ENCODE measurements around the gene ADGRV1. TPM values are rescaled to one million over a fixed set of nuclear protein-coding genes. Genes with fewer than 3 reads are reported as not detected.
"Not testable (repeated sequence)": the region's sequence is repeated elsewhere in the genome, so short reads cannot be mapped to it uniquely, and the experiment has no call there.

Gene ADGRV1
- total RNA-seq, 1 experiment from 2014 or later: 1.8 TPM

DNA sequence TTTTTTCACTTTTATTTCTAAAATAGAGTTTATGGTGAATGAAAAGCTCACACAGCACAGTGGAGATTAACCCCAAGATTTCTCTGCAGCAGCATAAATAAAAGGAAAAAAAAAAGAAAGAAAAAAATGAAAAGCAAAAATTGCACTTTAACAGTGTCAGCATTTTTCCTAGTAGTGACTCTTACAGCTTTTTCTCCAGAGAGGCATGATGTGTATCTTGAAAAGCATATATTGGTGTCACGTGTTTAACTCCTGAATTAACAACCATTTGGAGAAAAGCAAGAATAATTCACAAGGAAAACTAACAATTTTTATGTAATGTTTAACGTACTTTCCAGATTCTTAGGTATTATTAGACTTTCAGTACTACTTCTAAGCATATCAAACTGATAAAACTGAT, 67.9 kb downstream of the ADGRV1 start:
- in situ Hi-C loops (cut with HindIII; ENCODE audit: low pct_unique_long_range_greater_than_20kb, low sequenced_read_pairs): no loop called here
- DNase-seq (ENCODE audit: low read depth): no peak

DNA sequence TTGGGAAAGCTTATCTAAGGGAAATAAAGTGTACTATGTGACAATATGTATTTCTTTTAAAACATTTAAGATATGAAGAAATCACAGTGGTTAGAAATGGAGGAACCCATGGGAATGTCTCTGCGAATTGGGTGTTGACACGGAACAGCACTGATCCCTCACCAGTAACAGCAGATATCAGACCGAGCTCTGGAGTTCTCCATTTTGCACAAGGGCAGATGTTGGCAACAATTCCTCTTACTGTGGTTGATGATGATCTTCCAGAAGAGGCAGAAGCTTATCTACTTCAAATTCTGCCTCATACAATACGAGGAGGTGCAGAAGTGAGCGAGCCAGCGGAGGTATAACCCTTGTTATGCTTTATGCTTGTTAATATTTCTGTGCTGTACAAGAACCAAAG, 69.9 kb downstream of the ADGRV1 start:
- in situ Hi-C loops (cut with HindIII; ENCODE audit: low pct_unique_long_range_greater_than_20kb, low sequenced_read_pairs): no loop called here
- no peak for DNase-seq (ENCODE audit: low read depth)

DNA sequence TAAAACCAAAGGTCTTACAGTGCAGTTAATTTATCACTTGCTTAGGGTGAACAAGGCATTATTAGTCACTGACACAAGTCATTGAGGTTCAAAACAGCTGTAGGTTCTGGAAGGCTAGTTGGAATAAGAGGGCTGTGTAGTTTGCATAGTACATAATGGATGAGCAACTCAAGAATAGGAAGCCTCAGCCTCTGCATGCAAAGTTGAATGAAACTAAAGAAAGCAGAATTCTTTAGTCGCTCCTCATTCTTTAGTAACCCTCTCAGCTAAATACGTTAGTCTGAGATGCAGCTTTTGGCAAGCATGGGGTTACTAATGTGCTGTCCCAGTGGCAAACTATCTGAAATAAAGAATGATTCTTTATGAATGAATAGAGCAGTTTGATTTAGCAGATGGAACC, 74.2 kb downstream of the ADGRV1 start:
- no peak for DNase-seq (ENCODE audit: low read depth)
- in situ Hi-C loops (cut with HindIII; ENCODE audit: low pct_unique_long_range_greater_than_20kb, low sequenced_read_pairs): no loop called here

DNA sequence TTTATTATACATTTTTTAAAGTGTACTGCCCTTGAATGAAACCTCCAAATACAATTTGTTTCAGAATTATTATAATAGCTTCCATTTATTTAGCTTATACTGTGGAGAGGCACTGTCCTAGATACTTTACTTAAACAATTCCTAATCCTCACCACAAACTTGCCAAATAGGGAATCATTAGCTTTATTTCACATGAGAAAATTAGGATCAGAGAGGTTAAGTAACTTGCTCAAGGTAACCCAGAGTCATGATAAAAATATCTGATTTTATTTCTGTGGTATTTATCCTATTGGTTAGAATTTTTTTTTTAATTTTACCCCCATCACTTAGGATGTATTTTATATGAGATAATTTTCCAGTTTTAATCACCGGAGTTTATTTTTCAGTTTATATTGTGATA, 78.4 kb downstream of the ADGRV1 start:
- no peak for DNase-seq (ENCODE audit: low read depth)
- in situ Hi-C loops (cut with HindIII; ENCODE audit: low pct_unique_long_range_greater_than_20kb, low sequenced_read_pairs): no loop called here

DNA sequence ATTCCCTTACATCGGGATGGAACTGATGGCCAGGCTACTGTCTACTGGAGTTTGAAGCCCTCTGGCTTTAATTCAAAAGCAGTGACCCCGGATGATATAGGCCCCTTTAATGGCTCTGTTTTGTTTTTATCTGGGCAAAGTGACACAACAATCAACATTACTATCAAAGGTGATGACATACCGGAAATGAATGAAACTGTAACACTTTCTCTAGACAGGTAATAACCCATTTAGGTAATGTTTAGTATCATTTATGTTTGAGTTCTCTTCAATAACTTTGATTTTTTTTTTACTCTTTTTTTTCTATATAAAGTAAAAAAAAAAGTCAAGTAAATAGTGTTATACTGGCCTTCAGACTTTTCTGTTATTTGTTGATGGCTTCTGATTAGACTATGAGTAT, 79.1 kb downstream of the ADGRV1 start:
- DNase-seq (ENCODE audit: low read depth): no peak
- in situ Hi-C loops (cut with HindIII; ENCODE audit: low pct_unique_long_range_greater_than_20kb, low sequenced_read_pairs): no loop called here

DNA sequence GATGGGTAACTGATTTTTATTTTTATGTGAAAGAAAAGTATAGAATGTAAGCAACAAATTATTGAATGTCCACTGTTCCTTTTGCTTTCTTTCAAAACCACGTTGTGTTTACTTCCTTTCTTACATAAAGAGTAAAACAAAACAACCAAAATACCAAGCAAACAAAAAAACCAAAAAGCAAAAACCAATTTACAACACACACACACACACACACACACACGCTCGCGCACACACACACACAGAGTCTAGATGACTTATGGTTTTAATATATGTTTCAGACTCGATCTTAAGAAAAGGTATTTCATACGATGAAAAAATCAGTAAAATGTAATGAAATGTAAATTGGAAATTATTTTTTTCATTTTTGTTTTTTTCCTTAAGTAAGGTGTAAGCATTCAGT, 80.3 kb downstream of the ADGRV1 start:
- no peak for DNase-seq (ENCODE audit: low read depth)
- in situ Hi-C loops (cut with HindIII; ENCODE audit: low pct_unique_long_range_greater_than_20kb, low sequenced_read_pairs): no loop called here

DNA sequence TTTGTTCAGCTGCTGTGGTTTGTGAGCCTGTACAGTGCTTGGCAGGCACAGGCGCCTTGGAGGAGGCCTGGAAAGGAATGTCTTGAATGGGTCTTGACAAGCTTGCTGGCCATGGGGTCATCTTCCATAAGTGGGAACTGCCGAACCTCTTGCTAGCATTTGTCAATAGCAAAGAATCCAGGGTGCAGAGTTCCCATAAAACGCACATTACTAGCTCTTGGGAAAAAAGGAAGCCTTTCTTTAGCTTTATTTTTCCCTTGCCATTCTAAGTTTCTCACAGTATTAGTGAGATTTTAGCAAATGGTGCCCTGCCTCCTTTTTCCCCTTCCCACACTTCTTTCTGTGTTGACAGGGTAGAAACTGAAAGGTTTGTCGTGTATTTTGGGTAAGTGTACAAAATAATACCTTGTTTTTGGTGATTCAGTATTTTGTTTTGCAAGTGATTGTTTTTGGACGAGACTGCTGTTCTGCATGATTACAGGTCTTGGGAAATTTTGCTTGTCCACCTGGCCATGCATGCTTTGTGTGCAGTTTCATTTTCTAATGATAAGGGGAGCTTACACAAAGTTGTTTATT, 82.0 kb downstream of the ADGRV1 start:
- DNase-seq (ENCODE audit: low read depth): no peak
- in situ Hi-C loops (cut with HindIII; ENCODE audit: low pct_unique_long_range_greater_than_20kb, low sequenced_read_pairs): no loop called here

DNA sequence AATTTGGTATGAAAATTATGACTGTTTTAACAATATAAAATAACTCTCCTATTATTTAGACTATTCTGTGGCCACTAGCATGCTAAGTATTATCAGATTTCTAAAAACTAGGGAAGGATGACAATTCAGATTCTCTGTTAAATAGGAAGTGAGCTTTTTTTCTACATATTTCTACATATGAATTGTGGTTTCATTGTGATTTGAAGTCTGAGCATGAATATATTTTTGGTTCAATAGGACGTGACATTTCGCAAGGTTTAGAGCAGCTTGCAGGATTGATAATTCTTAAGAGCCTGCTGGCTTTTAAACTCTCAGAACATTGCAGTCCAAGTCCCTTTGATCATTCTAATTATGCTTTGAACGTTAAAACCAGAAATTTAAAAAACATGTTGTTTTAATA, 82.9 kb downstream of the ADGRV1 start:
- in situ Hi-C loops (cut with HindIII; ENCODE audit: low pct_unique_long_range_greater_than_20kb, low sequenced_read_pairs): no loop called here
- no peak for DNase-seq (ENCODE audit: low read depth)

DNA sequence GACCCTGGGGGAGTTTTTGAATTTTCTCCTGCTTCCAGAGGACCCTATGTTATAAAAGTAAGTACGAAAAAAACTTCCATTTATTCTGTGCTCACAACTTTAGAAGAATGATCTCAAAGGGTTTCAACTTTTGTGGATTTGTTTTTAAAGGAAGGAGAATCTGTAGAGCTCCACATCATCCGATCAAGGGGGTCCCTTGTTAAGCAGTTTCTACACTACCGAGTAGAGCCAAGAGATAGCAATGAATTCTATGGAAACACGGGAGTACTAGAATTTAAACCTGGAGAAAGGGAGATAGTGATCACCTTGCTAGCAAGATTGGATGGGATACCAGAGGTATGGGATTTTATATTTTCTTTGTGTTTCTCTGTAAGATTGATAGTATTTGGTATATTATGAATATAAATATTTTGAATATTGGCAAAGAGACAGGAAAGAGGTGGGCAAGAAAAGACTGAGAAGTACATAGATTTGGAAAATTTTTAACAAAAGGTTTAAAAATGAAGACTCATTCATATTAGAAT, 84.2 kb downstream of the ADGRV1 start:
- no peak for DNase-seq (ENCODE audit: low read depth)
- in situ Hi-C loops (cut with HindIII; ENCODE audit: low pct_unique_long_range_greater_than_20kb, low sequenced_read_pairs): no loop called here

DNA sequence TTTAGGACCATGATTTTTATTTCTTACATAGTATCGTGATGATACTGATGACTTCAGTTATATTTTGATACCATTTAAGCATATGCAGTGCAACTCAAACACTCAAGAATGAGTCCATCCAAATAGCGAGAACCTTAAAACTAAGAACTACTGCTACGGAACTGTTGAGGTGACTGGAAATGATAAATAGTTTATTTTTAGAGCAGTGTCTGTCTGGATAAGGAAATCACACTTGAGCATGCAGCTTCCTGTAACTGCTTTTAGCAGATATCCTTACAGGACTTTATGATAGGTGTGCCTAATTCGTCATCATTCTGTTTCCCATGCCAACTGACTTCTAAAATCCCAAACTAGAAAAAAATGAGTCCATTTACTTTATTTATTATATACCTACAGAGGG, 85.5 kb downstream of the ADGRV1 start:
- DNase-seq (ENCODE audit: low read depth): no peak
- in situ Hi-C loops (cut with HindIII; ENCODE audit: low pct_unique_long_range_greater_than_20kb, low sequenced_read_pairs): no loop called here

DNA sequence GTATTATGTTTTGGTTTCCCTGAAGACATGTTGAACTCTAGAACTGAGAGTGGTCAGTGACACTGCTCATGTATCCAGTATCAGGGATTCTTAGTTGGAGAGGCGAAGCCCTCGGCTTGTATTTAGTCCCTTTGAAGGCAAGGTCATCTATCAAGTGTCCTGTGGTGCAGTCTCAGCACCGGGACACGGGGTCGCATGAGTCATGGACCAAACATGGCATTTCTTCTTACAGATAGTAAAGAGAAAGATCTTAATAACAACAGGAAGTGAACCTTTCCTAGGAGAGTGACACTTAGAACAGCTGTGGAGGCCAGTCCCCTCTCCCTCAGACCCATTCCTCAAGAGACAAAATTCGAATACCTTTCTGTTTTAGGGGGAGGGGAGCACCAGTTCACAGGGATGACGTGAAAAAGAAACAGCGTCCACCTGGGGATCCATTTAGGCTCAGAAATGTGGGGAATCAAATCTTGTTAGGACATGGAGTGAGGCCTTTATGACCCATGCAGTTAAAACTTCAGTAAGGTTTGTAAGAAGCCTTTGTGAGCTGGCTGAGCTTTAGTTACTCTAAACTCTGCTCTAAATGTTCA, 86.5 kb downstream of the ADGRV1 start:
- peak; percentile 4 for DNase-seq (ENCODE audit: low read depth)
- in situ Hi-C loops (cut with HindIII; ENCODE audit: low pct_unique_long_range_greater_than_20kb, low sequenced_read_pairs): no loop called here

DNA sequence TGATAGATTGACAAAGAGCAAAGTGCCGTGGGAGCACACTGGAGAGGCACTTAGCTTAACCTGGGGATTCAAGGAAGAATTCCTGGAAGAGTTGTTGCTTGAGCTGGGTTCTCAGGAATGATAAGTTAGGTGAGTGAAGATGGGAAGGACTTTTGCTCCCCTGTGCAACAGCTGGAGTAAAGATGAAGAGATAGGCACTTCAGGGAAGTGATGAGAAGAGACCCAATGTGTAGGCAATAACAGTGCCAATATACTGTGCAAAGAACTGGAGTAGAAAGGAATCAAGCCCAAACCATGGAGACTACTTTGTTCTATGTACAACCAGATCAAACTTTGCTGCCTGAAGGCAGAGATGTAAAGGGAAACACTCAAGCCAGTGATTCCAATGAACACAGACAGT, 92.2 kb downstream of the ADGRV1 start:
- DNase-seq (ENCODE audit: low read depth): no peak
- in situ Hi-C loops (cut with HindIII; ENCODE audit: low pct_unique_long_range_greater_than_20kb, low sequenced_read_pairs): no loop called here

DNA sequence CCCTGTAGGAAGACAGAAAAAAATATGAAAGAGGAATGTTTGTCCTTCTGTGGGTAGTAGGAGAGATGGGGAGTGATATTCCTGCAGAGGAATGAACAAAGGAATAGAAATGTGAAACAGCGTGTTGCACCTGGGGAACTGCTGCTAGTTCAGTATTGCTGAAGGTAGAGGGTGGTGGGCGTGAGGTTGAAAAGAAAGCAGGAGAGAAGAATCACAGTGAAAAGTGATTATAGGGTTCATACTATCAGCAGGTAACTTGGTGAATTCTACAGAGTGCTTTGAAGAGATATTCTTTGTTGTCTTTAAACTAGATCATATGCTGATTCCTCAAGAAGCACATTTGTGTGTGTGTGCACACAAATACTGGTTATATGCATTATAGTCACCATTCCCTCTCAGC, 95.6 kb downstream of the ADGRV1 start:
- in situ Hi-C loops (cut with HindIII; ENCODE audit: low pct_unique_long_range_greater_than_20kb, low sequenced_read_pairs): no loop called here
- no peak for DNase-seq (ENCODE audit: low read depth)

DNA sequence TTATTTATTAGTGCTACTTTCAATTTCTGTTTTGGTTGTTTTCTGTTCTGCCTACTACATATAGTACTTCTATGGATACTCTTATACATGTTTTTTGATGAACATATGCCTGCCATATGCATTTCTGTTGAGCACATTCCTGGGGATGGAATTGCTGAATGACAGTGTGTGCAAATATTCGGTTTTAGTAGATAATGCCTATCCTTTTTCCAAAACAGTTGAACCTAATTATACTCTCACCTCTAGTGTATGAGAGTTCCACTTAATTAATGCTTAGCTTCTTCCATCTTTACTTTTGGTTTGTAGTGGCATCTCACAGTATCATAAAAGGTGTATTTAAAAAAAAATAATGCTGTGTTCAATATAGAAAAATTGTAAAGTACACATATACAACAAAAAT, 96.8 kb downstream of the ADGRV1 start:
- DNase-seq (ENCODE audit: low read depth): no peak
- in situ Hi-C loops (cut with HindIII; ENCODE audit: low pct_unique_long_range_greater_than_20kb, low sequenced_read_pairs): no loop called here

DNA sequence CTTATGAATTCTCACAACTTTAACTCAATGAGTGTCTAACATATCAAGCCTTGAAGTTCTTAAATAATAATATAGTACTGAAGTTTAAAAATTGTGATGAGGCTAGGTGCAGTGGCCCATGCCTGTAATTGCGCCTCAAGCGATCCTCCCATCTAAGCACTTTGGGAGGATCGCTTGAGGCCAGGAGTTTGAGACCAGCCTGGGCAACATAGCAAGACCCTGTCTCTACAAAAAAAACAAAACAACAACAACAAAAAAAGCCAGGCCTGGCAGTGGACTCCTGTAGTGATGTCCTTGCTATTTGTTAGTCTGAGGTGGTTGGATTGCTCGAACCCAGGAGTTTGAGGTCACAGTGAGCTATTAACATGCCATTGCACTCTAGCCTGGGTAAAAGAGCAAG, 98.4 kb downstream of the ADGRV1 start:
- no peak for DNase-seq (ENCODE audit: low read depth)
- in situ Hi-C loops (cut with HindIII; ENCODE audit: low pct_unique_long_range_greater_than_20kb, low sequenced_read_pairs): no loop called here

DNA sequence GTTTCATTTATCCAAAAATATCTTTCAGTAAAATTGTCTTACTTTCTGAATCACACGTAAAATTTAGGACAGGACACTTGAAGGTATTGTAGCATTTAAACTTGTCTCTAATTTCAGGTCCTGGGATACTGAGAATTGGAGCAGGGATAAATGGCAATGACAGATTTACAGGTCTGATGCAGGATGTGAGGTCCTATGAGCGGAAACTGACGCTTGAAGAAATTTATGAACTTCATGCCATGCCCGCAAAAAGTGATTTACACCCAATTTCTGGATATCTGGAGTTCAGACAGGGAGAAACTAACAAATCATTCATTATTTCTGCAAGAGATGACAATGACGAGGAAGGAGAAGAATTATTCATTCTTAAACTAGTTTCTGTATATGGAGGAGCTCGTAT, 99.2 kb downstream of the ADGRV1 start:
- DNase-seq (ENCODE audit: low read depth): no peak
- in situ Hi-C loops (cut with HindIII; ENCODE audit: low pct_unique_long_range_greater_than_20kb, low sequenced_read_pairs): no loop called here

DNA sequence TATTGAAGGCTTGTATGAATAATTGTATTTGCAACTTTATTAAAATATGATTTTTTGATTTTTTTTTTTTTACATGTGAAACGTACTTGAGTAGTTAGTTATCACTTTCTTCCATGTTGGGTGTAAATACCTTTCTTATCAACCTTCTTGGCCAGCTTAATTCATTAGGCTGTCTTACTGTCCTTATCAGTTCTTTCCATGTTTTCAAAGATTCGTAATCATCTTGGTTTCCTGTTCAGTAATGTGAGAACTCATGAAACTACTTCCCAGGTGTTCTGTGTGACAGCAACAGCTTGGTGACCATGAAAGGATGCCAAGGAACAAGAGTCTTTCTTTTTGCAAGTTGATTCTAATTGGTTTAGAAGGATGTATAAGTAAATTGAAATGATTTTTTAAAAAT, 100.0 kb downstream of the ADGRV1 start:
- DNase-seq (ENCODE audit: low read depth): no peak
- in situ Hi-C loops (cut with HindIII; ENCODE audit: low pct_unique_long_range_greater_than_20kb, low sequenced_read_pairs): no loop called here

DNA sequence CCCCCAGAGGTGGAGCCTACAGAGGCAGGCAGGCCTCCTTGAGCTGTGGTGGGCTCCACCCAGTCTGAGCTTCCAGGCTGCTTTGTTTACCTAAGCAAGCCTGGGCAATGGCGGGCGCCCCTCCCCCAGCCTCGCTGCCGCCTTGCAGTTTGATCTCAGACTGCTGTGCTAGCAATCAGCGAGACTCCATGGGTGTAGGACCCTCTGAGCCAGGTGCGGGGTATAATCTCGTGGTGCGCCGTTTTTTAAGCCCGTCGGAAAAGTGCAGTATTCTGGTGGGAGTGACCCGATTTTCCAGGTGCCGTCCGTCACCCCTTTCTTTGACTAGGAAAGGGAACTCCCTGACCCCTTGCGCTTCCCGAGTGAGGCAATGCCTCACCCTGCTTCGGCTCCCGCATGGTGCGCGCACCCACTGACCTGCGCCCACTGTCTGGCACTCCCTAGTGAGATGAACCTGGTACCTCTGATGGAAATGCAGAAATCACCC, 109.5 kb downstream of the ADGRV1 start:
- DNase-seq (ENCODE audit: low read depth); in situ Hi-C loops (cut with HindIII; ENCODE audit: low pct_unique_long_range_greater_than_20kb, low sequenced_read_pairs): not testable (repeated sequence)

DNA sequence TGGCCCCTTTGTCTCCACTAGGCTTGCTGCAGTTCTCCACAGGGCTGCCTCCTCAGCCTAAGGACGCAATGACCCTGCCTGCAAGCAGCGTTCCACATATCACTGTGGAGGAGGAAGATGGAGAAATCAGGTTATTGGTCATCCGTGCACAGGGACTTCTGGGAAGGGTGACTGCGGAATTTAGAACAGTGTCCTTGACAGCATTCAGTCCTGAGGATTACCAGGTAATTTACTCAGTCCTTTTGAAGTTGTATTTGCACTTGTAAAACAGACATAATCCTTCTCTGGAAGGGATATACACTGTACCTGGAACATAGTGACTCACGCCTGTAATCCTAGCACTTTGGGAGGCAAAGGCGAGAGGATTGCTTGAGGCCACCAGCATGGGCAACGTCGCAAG, 116.6 kb downstream of the ADGRV1 start:
- in situ Hi-C loops (cut with HindIII; ENCODE audit: low pct_unique_long_range_greater_than_20kb, low sequenced_read_pairs): no loop called here
- no peak for DNase-seq (ENCODE audit: low read depth)

DNA sequence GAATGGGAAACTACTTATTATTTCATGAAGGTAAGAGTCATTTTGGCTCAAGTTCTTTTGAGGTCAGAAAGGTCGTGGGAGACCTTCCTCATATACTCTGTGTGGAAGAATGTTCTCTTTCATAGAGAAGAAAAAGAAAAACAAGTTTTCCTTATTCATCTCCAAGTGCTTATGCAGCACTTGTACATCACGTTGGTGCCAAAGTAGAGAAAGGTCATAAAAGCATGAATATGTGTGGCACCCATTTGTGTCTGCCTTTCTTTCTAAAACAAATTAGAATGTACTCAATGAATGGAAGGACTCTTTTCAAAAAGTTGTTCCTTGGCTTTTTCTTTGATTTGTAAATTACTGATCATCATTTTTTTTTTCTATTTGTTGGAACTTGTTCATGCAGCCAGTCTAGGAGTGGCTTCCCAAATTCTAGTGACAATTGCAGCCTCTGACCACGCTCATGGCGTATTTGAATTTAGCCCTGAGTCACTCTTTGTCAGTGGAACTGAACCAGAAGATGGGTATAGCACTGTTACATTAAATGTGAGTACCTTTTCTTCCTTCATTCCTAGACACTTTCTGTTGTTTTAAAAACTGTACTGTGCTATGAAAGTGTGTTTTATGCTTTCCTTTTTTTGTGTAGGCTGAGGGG, 122.4 kb downstream of the ADGRV1 start:
- in situ Hi-C loops (cut with HindIII; ENCODE audit: low pct_unique_long_range_greater_than_20kb, low sequenced_read_pairs): no loop called here
- DNase-seq (ENCODE audit: low read depth): no peak
